ENCODE measurements around the gene DEFB128. TPM values are rescaled to one million over a fixed set of nuclear protein-coding genes. Genes with fewer than 3 reads are reported as not detected.

The DEFB128 gene
- polyA plus RNA-seq, 3 donors, result not detected

GRCh38 chr20:199996-200395 lies 10.5 kb upstream of the DEFB128 start:
- no peaks in the 10 kb centered on the region for H3K79me2 ChIP-seq (ENCODE audit: insufficient read depth, low read length)
- TF ChIP-seq CTCF (IDR thresholded peaks at IDR 0.05), result no peak
- intact Hi-C loops (cut with micrococcal nuclease), result no loop called here
- no peaks in the 10 kb centered on the region for H4K20me1 ChIP-seq (ENCODE audit: insufficient read depth, low read length)
- no peak overlapping the region for H3K4me2 ChIP-seq (replicated peaks; ENCODE audit: extremely low read depth, low read length, poor library complexity, severe bottlenecking)
- peaks cover 0 to 8% (median 4%) of the 10 kb centered on the region in 7 donors for H3K9me3 Mint-ChIP-seq
- no peaks in the 10 kb centered on the region for H3K9me3 ChIP-seq (replicated peaks in 1 of 2; ENCODE audit: control insufficient read depth in 1 of 2, insufficient read depth in 1 of 2, low read length in 2 of 2)
- no peak overlapping the region for H3K27ac Mint-ChIP-seq
- no peak overlapping the region for H3K4me3 ChIP-seq (replicated peaks in 1 of 3; ENCODE audit: low read depth in 2 of 3, low read length in 3 of 3)
- no peaks in the 10 kb centered on the region for H3K4me1 Mint-ChIP-seq
- H3K4me3 Mint-ChIP-seq, result no peak overlapping the region
- H3K36me3 ChIP-seq (replicated peaks in 1 of 2; ENCODE audit: control insufficient read depth in 1 of 2, insufficient read depth in 2 of 2, low read length in 2 of 2), result no peaks in the 10 kb centered on the region
- 31% methylated on average over 3 of the region's 4 CpGs for WGBS (ENCODE audit: insufficient coverage)
- peaks cover 2 to 11% (median 5%) of the 10 kb centered on the region in 3 donors for H3K27me3 Mint-ChIP-seq (ENCODE audit: low read depth in 3 of 3)
- H3K27ac ChIP-seq (ENCODE audit: low read depth in 1 of 2, low read length in 2 of 2), result no peak overlapping the region
- H3K27me3 ChIP-seq (ENCODE audit: control insufficient read depth in 2 of 2, insufficient read depth in 2 of 2, low read length in 2 of 2), result no peaks in the 10 kb centered on the region
- no peak overlapping the region for H3K9ac ChIP-seq (ENCODE audit: insufficient read depth, low read length, poor library complexity, severe bottlenecking)
- no peak overlapping the region for H2AFZ ChIP-seq (ENCODE audit: insufficient read depth, low read depth, low read length, poor library complexity, severe bottlenecking)
- H3K36me3 Mint-ChIP-seq, result no peaks in the 10 kb centered on the region
- H3K4me1 ChIP-seq (ENCODE audit: control insufficient read depth in 1 of 2, insufficient read depth in 2 of 2, low read length in 2 of 2), result no peaks in the 10 kb centered on the region
- no peak for DNase-seq

GRCh38 chr20:198225-198624 lies 8.7 kb upstream of the DEFB128 start:
- peaks cover 2 to 13% (median 7%) of the 10 kb centered on the region in 3 donors for H3K27me3 Mint-ChIP-seq (ENCODE audit: low read depth in 3 of 3)
- Histone ChIP-seq H3K4me1 (ENCODE audit: control insufficient read depth in 1 of 2, insufficient read depth in 2 of 2, low read length in 2 of 2) (no peaks in the 10 kb centered on the region), H3K9me3 (replicated peaks in 1 of 2; ENCODE audit: control insufficient read depth in 1 of 2, insufficient read depth in 1 of 2, low read length in 2 of 2) (no peaks in the 10 kb centered on the region), H3K9ac (ENCODE audit: insufficient read depth, low read length, poor library complexity, severe bottlenecking) (no peak overlapping the region), H4K20me1 (ENCODE audit: insufficient read depth, low read length) (no peaks in the 10 kb centered on the region), H3K27me3 (ENCODE audit: control insufficient read depth in 2 of 2, insufficient read depth in 2 of 2, low read length in 2 of 2) (no peaks in the 10 kb centered on the region), H3K36me3 (replicated peaks in 1 of 2; ENCODE audit: control insufficient read depth in 1 of 2, insufficient read depth in 2 of 2, low read length in 2 of 2) (no peaks in the 10 kb centered on the region), H3K4me2 (replicated peaks; ENCODE audit: extremely low read depth, low read length, poor library complexity, severe bottlenecking) (no peak overlapping the region), H3K79me2 (ENCODE audit: insufficient read depth, low read length) (no peaks in the 10 kb centered on the region), H3K4me3 (replicated peaks in 1 of 3; ENCODE audit: low read depth in 2 of 3, low read length in 3 of 3) (no peak overlapping the region), H2AFZ (ENCODE audit: insufficient read depth, low read depth, low read length, poor library complexity, severe bottlenecking) (no peak overlapping the region), H3K27ac (ENCODE audit: low read depth in 1 of 2, low read length in 2 of 2) (no peak overlapping the region)
- intact Hi-C loops (cut with micrococcal nuclease), result no loop called here
- DNase-seq, result no peak
- no peaks in the 10 kb centered on the region for H3K4me1 Mint-ChIP-seq
- no peak for TF ChIP-seq CTCF (IDR thresholded peaks at IDR 0.05)
- H3K9me3 Mint-ChIP-seq, result peaks cover 0 to 8% (median 4%) of the 10 kb centered on the region in 7 donors
- no peak overlapping the region for H3K27ac Mint-ChIP-seq
- no CpG with 5 or more reads among the region's 1 CpG for WGBS (ENCODE audit: insufficient coverage)
- H3K4me3 Mint-ChIP-seq, result no peak overlapping the region
- no peaks in the 10 kb centered on the region for H3K36me3 Mint-ChIP-seq

Data from CD14-positive monocyte (primary cell).